HuH-7 (cell line): Measurements from ENCODE around the gene PWWP2B.

Experiments
- DNase-seq: peaks from one replicate; pipeline ENCODE4 v3.0.0; 2011; ENCODE audit warnings: low spot score

PWWP2B gene

DNA sequence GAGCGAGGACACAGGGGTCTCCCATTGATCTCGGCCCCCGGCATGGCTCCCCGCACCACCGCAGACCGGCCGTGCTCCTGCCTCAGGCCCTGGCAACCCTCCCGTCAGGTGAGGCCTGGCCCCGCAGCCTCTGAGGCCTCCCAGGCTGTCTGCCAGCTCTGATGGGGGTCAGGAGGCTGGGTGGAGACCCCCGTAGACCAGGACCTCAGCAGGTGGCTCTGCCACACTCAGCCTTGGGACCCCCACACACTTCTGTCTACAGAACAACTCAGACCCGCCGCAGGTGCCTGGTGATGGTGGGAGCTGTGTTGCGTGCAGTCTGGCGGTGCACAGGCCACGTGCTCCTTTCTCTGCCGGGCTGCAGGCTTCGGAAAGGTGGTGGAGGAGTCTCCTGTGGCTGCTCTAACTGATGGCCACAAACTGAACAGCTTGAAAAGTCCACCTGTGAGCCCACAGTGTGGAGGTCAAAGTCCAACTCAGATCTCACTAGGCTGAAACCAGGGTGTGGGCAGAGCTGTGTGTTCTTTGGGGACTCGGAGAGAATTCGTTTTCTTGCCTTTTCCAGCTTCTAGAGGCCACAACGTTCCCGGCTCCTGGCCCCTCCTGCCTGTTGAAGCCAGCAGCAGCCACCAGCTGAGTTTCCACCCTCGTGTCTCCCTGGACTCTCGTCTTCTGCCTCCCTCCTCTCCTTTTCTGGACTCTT lies 62.5 kb downstream of the PWWP2B start:
- peak; percentile 84 for DNase-seq

DNA sequence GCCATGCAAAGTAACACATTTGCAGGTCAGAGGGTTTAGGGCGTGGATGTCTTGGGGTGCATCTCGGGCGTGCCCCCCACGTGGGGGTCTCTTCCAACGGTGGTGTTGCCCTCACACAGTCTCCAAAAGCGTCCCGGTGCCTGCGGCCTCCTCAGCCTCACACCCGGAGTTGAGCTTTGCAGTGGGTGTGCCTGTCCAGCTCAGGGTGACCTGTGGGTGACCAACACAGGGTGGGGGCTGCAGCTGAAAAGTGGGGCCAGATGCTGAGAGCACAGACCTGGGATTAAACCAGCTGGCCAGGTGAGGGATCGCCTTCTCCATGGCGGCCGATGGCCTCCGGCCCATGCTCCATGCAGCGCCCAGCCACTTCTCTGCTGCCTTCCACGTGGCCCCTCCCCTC lies 63.1 kb downstream of the PWWP2B start:
- DNase-seq = no peak

DNA sequence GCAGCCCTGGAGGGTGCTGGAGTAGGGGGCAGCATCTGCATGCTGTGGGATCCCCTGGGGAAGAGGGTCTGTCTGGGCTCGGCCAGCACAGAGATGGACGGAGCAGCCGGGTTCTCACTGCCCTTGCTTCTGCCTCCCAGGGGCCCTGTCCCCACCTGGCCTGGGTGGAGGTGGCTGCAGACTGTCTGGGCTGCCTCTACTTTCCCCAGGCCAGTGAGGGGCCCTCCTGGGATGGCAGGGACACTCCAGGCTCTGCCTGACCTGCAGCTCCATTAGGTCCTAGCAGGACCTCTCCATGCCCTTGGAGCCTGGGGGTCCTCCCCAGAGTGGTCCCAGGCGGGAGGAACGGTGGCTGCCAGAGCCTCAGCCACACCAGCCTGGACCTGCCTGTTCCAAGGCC lies 63.7 kb downstream of the PWWP2B start:
- DNase-seq = no peak

DNA sequence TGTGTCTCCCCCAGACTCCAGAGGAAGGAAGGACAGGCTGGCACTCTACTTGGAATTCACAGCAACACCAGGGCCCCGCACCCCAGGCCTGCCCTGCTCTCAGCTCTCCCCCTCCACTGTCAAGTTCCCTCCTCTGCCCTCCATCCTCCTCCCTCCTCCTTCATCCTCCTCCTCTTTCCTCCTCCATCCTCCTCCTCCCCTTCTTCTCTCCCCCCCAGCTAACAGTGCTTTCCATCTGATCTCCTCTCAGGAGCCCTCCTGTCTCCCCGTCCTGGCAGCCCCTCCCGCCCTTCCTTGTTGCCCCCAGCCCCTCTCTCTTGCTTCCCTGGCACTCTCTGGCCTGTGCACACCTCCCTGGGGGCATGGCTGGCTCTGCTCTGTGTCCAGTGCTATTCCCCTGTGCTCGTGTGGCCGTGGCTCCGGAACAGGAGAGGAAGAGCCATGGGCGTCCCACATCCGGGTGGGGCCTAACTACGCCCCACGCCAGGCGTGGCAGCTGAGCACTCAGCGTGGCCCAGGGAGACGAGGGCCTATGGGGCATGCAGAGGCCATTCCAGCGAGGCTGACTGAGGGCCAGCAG lies 64.2 kb downstream of the PWWP2B start:
- DNase-seq = no peak

DNA sequence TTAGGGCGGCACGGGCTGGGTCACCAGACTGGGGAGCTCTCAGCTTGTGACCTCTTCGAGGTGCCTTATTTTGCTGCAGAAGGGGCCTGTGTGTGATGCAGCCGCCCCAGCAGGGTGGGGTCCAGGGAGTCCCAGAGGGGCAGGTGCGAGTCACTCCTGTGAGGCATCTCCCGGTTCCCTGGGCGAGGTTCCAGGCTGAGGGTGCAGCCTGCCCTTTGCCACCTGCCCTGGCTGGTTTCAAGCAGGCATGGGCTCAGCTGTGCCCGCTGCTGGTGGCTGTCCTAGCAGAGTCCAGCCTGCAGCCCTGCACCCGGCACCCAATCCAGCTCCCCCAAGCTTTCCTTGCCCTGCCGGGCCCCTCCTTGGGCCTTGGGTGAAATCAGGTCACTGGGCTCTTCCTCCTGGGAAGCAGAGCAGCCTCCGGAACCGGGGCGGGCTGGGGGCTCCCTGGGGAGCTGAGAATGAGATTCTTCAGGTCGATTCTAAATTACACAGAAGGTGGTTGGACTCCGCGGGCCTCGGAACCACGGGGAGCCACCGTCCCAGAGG lies 64.8 kb downstream of the PWWP2B start:
- DNase-seq = no peak

DNA sequence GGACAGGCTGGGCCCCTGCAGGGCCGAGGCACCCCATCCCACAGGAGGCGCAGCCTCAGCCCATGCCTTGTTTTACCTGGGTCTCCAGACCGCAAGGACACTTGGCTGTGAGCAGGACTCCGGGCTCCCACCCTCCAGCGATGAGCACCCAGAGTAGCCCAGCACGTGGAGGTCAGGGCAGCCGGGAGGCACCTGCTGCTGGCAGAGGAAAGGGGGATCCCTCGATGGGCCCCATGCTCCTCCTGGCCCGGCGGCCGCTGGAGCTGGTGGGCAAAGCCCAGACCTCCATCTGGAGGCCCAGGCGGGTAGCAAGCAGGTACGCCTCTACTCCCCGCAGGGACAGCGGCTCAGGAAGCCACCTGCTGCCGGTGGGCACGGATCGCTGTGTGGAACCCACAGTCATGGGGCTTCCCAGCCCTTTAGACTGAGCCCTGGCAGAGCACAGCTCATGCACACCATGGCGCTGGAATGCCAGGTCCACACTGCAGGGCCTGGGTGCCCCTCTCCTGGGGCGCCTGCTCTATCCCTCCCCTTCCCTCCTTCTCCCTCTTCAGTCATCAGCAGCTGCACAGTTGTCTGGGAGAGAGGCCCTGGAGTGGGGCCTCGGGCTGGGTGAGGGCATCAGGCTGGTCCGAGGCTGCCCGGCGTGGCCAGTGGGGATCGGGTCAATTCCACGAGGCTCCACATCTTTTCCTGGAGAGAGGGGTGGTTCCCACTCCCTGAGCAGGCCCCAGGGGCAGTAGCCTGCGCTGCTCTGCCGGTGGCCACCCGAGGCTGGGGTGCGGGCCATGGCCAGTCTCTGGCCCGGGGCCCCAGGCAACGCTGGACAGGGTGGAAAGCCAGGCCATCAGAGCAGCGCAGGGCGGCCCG lies 65.7 kb downstream of the PWWP2B start:
- no peak for DNase-seq

DNA sequence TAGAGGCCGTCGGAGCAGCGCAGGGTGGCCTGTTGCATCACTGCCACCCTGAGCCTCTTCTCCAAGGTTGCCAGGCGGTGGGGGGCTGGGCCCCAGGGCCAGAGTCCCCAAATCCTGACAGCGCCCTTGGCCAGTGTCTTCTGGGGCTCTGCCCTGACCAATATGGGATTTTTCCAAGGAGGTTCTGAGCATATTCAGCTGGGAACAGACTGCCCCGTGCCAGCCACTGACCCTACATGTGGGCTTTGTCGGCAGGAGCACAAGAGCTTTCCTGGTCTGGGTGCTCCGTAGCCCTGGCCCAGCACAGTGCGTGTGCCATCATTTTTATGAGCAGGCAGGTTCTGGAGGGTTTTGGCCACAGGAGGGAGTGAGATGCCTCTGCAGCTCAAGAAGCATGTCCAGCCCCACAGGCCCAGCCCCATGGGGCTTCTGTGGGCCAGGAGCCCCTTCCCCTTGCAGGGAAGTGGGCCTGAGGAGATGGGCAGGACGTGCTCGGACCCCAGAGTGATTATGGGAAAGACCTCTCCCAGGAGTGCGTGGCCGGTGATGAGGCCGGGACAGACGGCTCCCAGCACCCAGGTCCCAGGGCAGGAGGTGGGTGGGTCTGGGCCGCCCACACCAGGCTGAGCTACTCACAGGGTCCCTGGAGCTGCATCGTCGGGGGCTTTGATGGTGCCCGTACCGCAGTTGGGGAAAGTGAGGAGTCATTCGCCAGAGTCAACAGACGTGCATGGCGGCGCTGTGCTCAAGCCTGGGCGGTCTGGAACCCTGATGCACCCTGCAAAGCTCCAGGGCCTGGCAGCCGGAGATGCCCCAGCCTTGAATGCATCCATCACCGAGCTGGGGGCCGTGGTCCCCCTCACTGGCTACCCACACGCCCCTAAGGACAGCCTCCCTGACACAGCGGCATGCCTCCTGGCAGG lies 66.6 kb downstream of the PWWP2B start:
- DNase-seq = peak; percentile 65

DNA sequence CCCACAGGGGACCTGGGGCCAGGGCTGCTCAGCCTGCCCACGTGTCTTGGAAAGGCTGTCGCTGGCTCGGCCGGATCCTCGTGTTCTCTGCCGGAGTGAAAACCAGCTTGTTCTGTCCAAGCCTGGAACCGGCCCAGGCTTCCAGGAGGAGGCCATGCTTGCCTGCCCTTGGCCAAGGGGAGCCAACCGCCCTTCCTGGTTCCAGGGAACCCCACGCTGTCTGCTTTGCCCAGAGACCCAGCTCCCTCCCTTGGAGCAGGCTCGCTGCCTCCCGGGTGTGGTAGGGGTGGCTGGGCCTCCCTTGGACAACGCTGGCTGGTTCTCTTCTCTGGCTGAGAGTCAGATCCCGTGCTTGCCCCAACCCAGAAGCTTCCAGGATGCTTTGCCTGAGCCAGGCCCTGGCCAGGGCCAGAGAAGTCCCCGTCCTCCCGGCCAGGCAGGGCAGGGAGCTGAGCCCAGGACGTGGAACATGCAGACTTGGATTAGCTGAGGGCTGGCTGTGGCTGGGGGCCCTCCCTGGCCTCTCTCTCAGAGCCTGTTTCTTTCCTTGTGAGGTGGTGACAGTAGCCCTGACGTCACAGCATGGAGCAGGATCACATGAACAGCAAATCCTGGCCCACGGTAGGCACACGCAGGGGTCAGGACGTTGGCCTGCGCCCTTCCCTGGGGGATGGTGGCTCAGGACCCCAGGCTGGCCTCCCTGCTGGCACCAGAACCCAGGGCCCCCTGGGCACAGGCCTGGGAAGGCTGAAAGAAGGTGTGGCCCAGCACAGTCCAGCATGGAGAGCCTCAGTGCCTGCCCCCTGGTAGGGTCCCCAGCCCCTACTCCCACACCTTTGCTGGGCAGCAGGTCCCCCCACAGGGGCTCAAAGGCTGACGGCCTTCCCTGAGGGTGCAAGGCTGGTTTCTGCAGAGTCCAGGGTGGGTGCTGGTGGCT lies 67.5 kb downstream of the PWWP2B start:
- no peak for DNase-seq

DNA sequence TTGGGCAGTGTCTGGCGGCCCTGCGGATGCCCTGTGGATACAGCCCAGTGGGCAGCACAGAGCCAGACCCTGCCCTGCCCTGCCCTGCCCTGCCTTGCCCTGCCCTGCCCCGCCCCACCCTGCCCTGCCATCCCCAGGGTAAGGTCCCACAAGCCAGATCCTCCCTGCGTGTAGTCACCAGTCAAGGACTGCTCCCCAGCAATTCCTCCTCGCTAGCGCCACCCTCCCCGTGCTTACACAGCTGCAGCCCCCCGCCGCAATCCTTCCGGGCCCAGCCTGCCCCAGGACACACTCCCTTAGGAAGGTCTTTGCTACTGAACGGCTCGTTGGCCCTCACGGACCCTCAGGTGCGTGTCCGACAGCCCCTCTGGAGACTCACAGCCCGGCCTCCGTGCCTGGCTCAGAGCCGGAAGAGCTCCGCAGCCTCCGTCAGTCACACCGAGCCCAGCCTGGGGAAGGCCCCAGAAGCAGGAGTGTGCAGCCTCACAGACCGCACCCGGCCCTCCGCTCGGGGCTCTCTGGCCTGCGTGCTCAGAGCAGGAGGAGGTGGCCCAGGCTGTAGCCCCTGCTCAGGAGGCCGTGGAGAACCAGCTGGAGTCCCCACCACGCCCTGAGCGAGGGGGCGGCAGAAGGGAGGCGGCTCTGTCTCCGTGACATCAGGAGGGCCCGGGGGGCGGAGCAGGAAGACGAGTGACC lies 68.3 kb downstream of the PWWP2B start:
- DNase-seq = no peak

DNA sequence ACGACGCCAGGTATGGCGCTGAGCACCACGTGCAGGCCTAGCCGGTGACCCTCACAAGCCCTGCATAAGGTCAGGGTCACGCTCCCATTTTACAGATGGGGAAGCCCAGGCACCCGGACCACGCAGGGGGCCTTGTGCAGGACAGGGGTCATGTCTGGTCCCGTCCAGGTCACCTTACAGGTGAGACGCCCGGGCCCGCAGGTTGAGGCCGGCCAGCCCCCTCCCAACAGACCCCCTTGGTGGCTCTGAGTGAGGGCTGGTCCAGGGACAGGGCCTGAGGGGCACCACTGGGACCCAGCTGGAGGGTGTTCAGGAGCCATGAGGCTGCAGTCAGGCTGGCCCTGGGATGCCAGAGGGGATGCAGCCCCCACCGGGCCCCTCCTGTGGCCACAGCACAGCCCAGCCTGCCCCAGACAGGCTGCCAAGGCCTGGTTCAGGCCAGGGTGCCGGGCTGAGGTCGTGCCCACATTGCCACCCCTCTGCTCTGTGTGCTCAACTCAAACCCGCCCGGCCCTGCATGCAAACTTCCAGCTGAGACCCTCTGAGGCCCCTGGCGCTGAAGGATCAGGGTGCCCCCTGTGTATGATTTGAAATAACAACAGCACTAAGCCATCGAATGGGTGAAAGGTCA lies 69.0 kb downstream of the PWWP2B start:
- DNase-seq = no peak

DNA sequence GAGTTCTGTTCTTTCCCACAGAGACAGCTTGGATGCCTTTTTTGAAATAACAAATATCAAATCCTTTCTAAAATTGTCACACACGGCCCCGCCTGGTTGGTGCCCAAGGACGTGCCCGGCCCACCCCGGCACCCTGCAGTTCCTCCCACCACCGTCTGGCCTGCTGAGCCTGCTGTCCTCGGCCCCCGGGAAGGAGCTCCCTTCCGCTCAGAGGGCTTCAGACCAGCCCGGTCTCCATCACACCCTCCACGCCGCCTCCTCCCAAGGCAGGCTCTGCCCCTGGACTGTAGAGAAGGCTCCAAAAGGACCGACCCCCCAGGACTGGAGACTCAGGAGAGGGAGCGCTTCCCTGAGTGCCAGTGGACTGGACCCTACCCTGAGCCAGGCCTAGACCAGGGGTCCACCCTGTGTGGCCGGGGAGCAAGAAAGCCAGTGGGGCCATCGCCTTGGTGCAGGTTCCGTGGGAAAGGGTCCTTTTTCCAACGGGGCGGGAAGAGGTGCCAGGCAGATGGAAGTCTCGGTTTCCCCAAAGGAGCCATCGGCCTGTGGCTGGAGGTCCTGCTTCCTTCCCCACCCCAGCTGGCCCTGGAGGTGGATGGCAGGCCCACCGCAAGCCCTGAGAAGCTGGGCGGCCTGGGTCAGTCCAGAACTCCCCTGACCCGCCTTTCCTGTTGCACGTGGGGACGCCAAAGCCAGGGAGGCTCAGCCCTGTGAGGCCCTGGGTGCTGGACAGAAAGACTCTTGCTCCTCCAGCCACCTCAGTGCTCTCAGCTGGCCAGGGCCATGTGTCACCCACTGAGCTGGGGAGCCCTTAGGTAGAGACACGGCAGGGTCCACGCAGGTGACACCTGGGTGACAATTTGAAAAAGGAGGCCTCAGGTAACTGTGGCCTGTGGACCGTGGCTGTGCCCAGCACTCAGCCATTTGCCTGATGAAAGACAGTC lies 69.8 kb downstream of the PWWP2B start:
- DNase-seq = no peak
